Measurements from ENCODE around the gene CFAP53.
A peak's percentile ranks its signal among the peaks of the same experiment; 100 is the strongest.

The CFAP53 gene

DNA sequence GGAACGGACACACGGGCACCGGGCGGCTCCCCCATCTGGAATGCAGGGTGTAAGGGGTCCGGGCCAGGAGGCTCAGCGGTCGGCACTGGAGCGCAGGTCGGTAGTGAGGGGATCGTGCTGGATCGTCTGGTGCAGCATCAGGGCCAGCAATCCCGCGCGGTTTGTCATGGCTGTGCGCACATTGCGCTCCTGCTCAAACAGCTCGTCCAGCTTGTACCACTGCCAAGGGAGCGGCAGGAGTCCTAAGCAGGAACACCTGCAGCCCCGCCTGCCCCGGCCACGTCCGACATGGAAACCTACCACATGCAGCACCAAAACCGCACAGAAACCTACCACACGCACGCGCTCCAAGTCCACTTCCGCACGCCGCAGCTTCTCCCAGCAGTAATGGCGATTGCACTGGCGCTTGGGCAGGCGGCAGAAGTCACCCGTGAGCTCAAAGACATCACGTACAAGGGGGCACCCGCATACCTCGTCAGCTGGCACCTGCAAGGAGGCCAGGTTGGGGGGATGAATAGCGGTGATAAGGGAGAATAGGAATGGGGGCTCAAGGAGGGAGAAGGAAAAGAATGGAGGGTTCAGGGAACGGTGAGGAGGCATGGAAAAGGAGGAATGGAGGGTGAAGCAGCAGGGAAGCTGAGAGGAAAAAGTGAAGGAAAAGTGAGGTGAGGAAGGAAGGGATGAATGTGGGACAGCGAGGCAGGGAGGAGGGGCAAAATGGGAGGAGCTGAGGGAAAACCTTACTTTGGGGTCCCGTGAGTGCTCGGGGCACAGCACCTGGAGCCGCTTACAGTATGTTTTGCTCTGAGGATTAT is 16.4 kb upstream of the CFAP53 start:
- TF ChIP-seq, protein P1, sequence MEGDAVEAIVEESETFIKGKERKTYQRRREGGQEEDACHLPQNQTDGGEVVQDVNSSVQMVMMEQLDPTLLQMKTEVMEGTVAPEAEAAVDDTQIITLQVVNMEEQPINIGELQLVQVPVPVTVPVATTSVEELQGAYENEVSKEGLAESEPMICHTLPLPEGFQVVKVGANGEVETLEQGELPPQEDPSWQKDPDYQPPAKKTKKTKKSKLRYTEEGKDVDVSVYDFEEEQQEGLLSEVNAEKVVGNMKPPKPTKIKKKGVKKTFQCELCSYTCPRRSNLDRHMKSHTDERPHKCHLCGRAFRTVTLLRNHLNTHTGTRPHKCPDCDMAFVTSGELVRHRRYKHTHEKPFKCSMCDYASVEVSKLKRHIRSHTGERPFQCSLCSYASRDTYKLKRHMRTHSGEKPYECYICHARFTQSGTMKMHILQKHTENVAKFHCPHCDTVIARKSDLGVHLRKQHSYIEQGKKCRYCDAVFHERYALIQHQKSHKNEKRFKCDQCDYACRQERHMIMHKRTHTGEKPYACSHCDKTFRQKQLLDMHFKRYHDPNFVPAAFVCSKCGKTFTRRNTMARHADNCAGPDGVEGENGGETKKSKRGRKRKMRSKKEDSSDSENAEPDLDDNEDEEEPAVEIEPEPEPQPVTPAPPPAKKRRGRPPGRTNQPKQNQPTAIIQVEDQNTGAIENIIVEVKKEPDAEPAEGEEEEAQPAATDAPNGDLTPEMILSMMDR (IDR thresholded peaks at IDR 0.05; ENCODE audit: borderline replicate concordance, insufficient read depth, low read depth, low read length), result no peak
- no peak overlapping the region for H3K4me3 ChIP-seq (ENCODE audit: low read depth, low read length)

DNA sequence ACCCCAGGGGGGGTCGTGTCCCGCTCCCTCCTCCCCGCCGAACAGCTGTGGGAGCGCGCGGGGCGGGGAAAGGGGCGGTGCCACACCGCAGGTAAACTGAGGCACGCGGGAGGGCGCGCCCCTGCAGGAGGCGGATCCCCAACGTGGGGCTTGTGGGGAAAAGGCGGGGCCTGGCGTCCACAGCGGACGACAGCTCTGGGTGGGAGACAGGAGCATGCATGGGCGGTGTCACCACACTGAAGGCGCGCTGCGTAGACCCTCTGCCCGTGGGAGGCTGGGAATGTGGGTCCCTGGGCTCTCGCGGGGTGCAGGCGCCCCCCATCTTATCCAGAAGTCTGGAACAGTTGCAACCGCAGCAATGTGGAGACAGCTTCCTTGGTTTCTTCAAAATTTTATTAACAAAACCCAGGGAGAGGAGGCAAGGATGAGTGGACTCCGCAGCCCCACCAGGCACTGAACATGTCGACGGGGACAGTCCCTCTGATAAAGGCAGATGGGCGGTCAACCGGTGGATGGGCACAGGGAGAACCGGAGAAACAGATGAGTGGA is 15.8 kb upstream of the CFAP53 start:
- TF ChIP-seq, protein P1 (IDR thresholded peaks at IDR 0.05; ENCODE audit: borderline replicate concordance, insufficient read depth, low read depth, low read length), result no peak

DNA sequence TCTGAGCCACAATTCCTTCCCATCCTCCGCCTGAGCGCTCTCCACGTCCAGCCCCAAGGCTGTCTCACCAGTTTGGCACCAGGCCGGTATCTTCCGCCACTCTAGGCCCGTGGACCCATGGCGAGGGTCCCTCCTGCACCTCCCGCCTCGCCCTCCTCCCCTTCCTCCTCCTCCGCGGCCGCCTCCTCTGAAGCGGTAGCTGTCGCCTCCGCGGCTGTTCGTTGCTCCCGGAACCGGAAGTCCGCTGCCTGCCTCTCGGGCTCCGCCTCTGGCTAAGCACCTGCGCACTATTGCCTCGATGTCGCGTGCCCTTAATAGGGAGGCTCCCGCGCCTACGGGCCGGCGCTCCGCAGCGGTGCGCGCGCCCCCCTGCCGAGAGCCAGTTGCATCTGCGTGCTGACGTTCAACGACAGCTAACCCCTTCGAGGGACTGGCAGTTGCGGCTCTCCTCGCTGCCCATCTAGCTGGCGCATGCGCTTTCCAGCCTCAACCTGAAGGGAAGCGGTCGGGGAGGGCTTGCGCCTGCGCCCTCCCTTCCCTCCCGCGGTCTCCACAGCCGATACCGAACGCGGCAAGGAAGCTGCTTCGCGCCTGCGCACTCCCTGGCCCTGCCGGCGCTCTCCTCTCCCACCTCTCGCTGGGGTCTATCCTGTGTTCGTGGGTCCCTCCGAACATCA is 15.1 kb upstream of the CFAP53 start, which contains the start of gene MBD1:
TSS of gene MBD1 (minus strand) at position 229 of the 677 bp plus-strand sequence. CDS start 1,531 bp downstream, outside the sequence.
- H3K4me3 ChIP-seq (ENCODE audit: low read depth, low read length), result peak within 1 kb of the TSS; percentile 95
- TF ChIP-seq, protein P1 (IDR thresholded peaks at IDR 0.05; ENCODE audit: borderline replicate concordance, insufficient read depth, low read depth, low read length), result 0 out of 2 replicates have a peak, but pooled peaks have one; percentile 15

More for the DNA sequence above, 15.8 kb upstream of the CFAP53 start:
- H3K4me3 ChIP-seq (ENCODE audit: low read depth, low read length), result peak overlapping the region; percentile 95

DNA sequence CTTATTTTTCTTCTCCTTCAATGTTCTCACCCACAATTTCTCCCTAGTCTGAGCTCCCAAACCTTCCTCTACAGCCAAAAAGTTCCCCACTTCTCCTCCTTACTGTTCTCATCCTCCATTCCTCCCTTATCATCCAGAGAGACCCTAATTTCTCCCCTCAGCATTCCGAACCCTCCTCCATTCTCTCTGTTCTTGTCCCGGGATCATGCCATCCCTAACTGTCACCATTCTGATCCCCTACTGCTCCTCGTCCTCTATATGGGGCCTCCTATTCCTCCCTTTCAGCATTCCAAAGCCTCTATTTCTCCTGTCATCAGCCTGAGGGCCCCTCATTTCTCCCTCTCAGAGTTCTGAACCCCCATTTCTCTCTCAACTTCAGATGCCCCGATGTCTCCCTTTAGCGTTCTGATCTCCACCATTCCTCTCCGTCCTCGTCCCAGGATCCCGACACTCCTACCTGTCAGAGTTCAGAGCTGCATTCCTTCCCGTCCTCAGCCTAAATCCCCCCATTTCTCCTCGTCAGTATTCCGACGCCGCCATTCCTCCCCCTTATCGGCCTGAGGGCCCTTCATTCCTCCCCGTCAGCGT is 14.5 kb upstream of the CFAP53 start:
- TF ChIP-seq, protein P1 (IDR thresholded peaks at IDR 0.05; ENCODE audit: borderline replicate concordance, insufficient read depth, low read depth, low read length), result no peak
- H3K4me3 ChIP-seq (ENCODE audit: low read depth, low read length), result peak overlapping the region; percentile 95

DNA sequence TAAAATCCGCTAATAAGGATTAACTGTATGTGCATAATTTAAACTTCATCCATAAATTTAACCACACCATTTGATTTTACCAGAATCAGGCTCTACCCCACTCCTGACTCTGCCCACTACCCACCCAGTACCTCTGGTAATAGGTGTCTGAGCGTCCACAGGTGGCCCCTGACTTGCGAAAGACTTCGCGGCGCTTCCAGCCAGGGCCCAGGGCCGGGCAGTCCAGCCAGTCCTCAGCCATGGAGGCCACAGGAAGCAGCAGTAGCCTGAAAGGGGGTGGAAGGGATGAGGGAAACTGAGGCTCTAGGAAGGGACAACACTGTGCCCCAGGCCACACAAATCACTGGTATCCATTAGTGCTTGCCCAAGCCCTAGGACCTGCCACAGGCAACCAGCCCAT is 13.5 kb upstream of the CFAP53 start:
- peak overlapping the region; percentile 95 for H3K4me3 ChIP-seq (ENCODE audit: low read depth, low read length)
- TF ChIP-seq, protein P1 (IDR thresholded peaks at IDR 0.05; ENCODE audit: borderline replicate concordance, insufficient read depth, low read depth, low read length), result no peak

DNA sequence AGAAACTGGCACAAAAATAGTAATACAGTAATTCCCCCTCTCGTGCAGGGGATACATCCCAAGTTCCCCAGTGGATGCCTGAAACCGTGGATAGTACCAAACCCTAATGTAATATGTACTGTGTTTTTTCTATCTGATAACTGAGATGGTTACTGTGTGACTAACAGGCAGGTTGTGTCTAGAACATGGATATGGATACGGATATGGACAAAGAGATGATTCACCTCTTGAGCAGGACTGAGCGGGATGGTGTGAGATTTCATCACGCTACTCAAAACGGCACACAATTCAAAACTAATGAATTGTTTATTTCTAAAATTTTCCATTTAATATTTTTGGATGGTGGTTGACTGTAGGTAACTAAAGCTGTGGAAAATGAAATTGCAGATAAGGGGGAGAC is 11.6 kb upstream of the CFAP53 start:
- H3K4me3 ChIP-seq (ENCODE audit: low read depth, low read length), result no peak overlapping the region
- TF ChIP-seq, protein P1 (IDR thresholded peaks at IDR 0.05; ENCODE audit: borderline replicate concordance, insufficient read depth, low read depth, low read length), result no peak
